Measurements from ENCODE around the gene ZNF175.

DNA sequence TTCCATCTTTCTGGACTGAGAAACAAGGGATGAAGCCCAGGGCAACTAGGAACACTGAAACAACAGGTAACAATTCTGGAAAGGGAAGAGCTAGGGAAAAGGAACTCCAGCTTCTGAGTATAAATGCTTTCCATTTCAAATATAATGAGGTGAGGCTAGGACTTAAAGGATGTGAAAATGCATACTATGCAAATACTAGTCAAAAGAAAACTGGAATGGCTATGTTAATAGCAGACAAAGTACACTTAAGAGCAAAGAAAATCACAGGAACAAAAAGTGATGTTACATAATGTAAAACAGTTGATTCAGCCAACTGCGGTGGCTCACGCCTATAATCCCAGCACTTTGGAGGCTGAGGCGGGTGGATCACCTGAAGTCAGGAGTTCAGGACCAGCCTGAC lies 69.3 kb downstream of the ZNF175 start:
- TF ChIP-seq, protein P1, sequence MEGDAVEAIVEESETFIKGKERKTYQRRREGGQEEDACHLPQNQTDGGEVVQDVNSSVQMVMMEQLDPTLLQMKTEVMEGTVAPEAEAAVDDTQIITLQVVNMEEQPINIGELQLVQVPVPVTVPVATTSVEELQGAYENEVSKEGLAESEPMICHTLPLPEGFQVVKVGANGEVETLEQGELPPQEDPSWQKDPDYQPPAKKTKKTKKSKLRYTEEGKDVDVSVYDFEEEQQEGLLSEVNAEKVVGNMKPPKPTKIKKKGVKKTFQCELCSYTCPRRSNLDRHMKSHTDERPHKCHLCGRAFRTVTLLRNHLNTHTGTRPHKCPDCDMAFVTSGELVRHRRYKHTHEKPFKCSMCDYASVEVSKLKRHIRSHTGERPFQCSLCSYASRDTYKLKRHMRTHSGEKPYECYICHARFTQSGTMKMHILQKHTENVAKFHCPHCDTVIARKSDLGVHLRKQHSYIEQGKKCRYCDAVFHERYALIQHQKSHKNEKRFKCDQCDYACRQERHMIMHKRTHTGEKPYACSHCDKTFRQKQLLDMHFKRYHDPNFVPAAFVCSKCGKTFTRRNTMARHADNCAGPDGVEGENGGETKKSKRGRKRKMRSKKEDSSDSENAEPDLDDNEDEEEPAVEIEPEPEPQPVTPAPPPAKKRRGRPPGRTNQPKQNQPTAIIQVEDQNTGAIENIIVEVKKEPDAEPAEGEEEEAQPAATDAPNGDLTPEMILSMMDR (conservative IDR thresholded peaks at IDR 0.05 in 1 of 2, IDR thresholded peaks at IDR 0.05 in 1 of 2; ENCODE audit: extremely low read depth in 1 of 2, insufficient read depth in 1 of 2, low read depth in 1 of 2, low read length in 2 of 2): no peak
- no peak for TF ChIP-seq EZH2 (IDR thresholded peaks at IDR 0.05; ENCODE audit: borderline replicate concordance, low read length)

Measured in mammary epithelial cell (primary cell).